Activated CD8-positive, alpha-beta memory T cell treated with anti-CD3 and anti-CD28 coated beads for 4 hours (primary cell): ENCODE measurements around the gene LRRFIP2.

Source experiments
- DNase-seq, 2 donors: peaks; one replicate each; pipeline ENCODE4 v3.0.0-alpha.2; 2020; ENCODE audit warnings: low read depth in 2 of 2

The LRRFIP2 gene

DNA sequence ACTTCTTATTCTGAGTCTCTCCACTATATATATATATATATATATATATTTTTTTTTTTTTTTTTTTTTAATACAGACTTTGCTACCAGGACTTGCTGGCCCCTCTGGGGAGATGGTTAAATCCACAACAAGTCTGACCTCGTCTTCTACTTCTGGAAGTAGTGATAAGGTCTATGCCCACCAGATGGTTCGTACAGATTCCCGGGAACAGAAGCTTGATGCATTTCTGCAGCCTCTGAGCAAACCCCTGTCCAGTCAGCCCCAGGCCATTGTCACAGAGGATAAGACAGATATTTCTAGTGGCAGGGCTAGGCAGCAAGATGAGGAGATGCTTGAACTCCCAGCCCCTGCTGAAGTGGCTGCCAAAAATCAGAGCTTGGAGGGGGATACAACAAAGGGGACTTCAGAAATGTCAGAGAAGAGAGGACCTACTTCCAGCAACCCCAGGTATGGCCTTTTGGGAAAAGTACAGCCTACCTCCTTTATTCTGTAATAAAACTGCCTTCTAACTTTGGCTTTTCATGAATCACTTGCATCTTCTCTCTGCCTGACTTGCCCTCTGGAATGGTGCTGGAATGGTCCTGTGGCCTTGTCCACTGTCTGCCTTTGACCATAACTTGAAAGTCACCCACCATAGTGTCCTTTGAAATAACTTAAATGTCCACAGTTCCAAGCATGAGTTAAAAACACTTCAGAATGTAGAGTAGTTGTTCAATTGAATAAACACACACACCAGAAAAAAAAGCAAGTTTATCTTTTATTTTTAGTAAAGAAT, 148.6 kb downstream of the LRRFIP2 start:
- no peak for DNase-seq

DNA sequence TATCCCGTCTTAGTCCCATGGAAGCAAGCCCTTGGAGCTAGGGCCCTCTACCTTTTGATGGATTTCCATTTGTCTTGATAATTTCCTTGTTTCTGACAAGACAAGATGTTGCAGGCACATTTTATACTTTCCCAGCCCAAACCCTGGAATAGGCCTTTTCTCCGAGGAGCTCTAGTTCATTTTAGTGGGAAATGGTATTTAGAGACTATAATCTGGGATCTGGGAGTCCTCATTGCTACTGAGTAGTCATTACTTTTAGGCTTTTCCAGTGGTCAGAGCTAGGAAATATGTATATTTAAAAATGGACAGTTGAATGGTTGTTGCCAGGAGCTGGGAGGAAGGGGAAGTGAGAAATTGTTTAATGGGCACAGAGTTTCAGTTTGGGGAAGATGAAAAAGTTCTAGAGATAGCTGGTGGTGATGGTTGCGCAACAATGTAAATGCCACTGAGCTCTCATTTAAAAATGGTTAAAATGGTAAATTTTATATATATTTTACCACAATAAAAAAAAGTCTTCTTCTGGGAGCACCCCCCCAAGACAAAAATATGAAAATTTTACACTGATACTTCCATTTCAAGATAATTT, 149.5 kb downstream of the LRRFIP2 start:
- no peak for DNase-seq

DNA sequence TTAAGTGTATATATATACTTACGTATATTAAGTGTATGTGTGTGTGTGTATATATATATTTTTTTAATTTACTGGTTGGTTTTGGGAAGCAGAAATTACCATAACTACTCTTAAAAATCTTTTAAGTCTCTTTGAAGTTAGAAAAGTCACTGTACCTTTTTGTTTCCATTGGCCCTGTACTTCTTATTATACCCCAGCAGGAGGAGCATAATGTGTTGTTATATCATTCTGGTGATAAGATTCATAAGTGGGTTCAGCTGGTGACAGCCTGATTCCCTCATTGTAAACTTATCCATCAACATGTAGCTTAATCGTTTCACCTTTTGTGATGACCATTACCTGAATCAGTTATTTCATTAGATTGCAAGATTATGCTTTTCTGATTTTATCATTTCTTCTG, 150.3 kb downstream of the LRRFIP2 start:
- DNase-seq, result no peak

DNA sequence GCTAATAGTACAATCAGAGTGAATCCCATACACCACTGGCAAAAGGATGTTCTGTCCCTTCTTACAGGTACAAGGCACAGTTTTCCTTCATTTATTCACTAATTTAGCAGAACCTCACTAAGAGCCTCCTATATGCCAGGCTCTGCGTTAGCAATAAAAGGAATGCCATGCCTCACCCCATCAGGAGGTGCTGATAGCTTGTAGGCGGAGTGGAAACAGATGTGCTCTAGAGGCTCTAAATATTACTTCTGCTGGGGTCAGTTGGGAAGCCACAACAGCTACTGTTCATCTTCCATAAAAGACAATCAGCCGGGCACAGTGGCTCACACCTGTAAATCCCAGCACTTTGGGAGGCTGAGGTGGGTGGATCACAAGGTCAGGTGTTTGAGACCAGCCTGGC, 156.7 kb downstream of the LRRFIP2 start:
- DNase-seq, result no peak

DNA sequence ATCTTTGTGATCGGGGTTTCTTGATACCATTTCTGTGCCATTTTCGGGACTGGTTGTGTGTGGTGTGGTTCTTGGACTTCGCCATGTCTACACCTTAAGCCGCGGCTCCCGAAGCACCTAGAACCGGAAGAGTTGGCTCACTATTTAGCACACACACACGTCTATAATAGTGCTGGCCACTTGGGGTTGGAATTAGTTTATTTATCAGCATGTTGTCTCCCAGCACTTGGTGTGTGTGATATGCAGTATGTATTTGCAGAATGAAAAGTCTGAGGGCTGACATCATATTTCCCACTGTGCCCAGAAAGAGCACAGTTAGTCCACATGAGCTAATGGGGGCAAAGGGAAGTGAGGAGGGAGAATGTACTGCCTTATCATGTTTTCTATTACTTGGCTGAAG, 157.5 kb downstream of the LRRFIP2 start:
- no peak for DNase-seq

DNA sequence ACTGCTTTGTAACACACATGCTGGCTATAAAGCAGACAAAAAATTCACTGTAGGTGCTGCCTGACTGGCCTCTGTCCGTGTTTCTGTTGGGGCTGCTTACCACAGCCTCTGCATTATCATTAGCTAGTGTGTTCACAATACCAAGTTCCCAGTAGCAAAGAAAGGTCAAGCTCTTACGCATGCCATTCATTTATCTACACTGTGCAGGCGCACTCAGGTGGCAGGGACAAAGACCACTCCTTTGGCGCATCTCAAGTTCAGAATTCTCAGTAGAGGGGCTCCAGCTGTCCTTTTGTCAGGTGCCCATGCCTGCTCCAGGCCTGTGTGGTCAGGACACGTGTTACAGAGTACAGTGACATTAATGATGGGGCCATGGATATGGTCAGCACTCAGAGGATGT, 158.7 kb downstream of the LRRFIP2 start:
- no peak for DNase-seq

DNA sequence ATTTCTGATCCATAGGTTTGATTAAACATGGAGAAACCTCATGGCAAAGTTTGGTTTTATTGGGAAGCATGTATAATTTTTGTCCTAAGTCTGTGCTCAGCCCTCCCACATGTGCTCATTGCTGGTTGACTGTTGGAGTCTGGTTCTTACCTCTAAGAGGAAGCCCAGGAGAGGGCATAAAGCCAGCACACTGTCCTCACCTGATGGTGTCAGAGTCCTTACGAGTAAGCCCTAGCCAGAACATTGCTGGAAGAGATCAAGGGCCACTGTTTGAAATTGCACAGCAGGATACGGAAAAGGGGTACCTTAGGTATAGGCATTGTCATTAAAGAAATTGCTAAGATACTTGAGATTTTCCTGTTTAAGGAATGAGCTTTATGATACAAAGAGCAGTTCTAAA, 159.8 kb downstream of the LRRFIP2 start:
- no peak for DNase-seq
